ENCODE measurements around the gene GPR84. TPM values are rescaled to one million over a fixed set of nuclear protein-coding genes. Genes with fewer than 3 reads are reported as not detected.

Gene GPR84
- total RNA-seq = not detected in 2 replicates

DNA sequence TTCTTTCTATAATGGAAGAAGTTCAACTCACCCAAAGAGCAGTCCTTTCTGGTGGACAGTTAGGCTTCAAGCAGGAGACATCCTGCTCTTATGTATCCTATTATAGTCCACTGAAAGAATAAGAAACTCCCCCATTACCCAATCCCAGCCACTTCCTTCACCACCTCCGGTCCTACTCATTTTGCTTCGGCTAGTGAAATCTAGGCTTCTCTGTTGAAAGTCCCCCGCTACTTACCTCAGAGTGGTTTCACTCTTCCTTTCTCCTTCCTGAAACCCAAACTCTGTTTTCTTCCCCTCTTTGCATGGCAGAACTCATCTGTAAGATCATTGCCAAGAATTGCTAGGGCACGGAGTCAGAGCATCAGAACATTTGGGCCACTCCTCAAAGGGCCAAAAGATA, at the start of gene GPR84:
TSS of gene GPR84 (minus strand) at position 74 of the 400 bp plus-strand sequence. CDS start 635 bp downstream, outside the sequence.
- ChIA-PET POLR2A (no interaction called here), CTCF (no interaction called here)
- TF ChIP-seq, protein P1, sequence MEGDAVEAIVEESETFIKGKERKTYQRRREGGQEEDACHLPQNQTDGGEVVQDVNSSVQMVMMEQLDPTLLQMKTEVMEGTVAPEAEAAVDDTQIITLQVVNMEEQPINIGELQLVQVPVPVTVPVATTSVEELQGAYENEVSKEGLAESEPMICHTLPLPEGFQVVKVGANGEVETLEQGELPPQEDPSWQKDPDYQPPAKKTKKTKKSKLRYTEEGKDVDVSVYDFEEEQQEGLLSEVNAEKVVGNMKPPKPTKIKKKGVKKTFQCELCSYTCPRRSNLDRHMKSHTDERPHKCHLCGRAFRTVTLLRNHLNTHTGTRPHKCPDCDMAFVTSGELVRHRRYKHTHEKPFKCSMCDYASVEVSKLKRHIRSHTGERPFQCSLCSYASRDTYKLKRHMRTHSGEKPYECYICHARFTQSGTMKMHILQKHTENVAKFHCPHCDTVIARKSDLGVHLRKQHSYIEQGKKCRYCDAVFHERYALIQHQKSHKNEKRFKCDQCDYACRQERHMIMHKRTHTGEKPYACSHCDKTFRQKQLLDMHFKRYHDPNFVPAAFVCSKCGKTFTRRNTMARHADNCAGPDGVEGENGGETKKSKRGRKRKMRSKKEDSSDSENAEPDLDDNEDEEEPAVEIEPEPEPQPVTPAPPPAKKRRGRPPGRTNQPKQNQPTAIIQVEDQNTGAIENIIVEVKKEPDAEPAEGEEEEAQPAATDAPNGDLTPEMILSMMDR (IDR thresholded peaks at IDR 0.05) = no peak
- H3K4me1 Mint-ChIP-seq = peaks cover 31% of the 10 kb centered on the region
- H3K9me3 Mint-ChIP-seq = no peaks in the 10 kb centered on the region
- no peak for ATAC-seq (ENCODE audit: low read depth)
- H3K27me3 Mint-ChIP-seq = no peaks in the 10 kb centered on the region
- H3K36me3 Mint-ChIP-seq (ENCODE audit: low read depth) = no peaks in the 10 kb centered on the region
- H3K27ac Mint-ChIP-seq = peak within 1 kb of the TSS; percentile 26
- no peak within 1 kb of the TSS for H3K4me3 Mint-ChIP-seq
- intact Hi-C loops (cut with micrococcal nuclease) = no loop called here
- DNase-seq = no peak

DNA sequence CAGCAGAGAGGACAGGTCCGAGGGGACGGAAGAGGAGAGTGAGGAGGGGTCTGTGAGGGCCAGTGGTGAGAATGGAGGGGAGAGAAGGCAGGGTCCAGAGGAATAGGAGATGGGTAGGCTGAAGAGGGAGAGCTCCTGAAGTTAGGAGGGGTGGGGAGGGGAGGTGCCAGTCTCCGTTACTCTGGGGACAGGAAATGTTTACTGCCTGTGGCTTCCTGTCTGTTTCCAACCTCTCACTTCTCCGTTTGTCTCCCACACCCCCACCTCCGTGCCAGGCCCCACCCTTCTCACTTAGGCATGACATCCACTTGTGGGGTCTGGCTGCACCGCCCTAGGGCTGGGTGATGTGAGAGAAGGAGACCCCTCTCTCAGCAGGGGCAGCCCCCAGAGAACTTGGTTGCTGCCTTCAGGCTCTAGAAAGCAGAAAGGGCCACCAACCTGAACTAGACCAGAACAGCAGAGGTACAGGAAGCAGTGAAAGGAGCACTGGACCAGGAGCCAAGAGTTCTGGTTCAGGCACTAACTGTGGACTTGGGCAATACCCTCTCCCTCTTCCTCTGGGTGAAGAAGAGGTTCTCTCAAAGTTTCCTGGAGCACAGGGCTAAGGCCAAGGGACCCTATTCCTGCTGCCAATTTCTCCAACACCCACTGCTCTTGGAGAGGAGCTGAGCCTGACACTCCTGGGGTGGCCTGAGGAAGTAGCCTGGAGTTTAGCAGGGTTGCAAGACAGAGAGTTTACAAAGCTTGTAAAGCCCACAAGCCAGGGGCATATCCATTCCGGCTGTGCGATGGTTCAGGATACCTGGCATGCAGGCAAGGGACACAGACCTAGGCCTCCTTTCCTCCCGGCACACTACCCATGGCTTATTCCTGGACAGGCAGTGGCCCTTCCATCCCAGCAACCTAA, 49.3 kb upstream of the GPR84 start:
- intact Hi-C loops (cut with micrococcal nuclease) = loop anchor here (1.0 to 10.0 kb wide), 3 partner anchors 8 to 151 kb away; no protein-coding TSS in a partner anchor
- no peaks in the 10 kb centered on the region for H3K27me3 Mint-ChIP-seq
- DNase-seq = no peak
- TF ChIP-seq, protein P1 (IDR thresholded peaks at IDR 0.05) = no peak
- H3K4me1 Mint-ChIP-seq = peaks cover 71% of the 10 kb centered on the region
- CTCF ChIA-PET = interaction anchor here (2.7 to 11.4 kb wide), 2 partner anchors 13 to 24 kb away, joined by 9 to 143 read pairs; no protein-coding TSS in a partner anchor
- H3K9me3 Mint-ChIP-seq = no peaks in the 10 kb centered on the region
- POLR2A ChIA-PET = interaction anchor here (0.6 to 1.3 kb wide), 4 partner anchors 11 to 331 kb away, joined by 3 to 9 read pairs (median 4); partner anchors contain the start of gene NCKAP1L
- H3K4me3 Mint-ChIP-seq = peak overlapping the region; percentile 66
- peak overlapping the region; percentile 59 for H3K27ac Mint-ChIP-seq
- no peaks in the 10 kb centered on the region for H3K36me3 Mint-ChIP-seq (ENCODE audit: low read depth)
- ATAC-seq (ENCODE audit: low read depth) = peak; percentile 81

DNA sequence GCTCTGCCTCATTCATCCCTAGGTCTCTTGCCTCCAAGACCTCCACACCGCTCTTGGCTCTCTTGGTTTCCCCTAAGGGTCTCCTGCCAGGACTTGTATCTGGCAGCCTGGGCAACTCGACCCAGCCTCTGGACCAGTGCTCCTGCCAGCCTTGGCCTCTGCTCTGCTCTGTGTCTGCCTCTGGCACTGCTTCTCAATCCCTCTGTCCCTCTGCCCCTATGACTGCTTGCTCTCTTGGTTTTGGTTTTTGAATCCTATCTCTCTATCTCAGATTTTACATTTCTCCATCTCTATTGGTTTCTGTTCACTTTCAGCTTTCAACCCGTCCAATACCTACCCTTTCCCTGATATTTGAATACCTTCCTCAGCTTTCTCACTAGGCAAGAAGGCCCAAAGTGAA, 48.5 kb upstream of the GPR84 start:
- DNase-seq = no peak
- CTCF ChIA-PET = interaction anchor here (2.7 to 11.4 kb wide), 2 partner anchors 12 to 25 kb away, joined by 9 to 143 read pairs; no protein-coding TSS in a partner anchor

DNA sequence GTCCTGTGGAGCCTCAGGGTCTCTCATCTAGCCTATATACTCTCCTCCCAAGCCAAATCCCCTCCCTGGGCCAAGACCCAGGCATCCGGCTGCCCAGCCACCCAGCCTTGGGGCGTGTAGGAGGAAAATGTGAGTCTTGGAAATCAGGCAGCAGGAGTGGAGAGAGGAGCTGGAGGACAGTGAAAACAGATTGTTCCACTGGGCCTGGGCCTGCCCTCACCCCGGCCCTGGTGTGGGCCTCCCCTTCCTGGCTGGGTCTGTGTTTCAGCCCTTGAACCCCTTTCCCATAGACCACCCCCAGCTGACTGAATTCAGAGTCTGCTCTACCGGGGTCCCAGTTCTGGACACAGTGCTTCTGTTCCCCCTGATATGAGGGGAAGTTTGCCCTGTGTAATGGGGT, 48.1 kb upstream of the GPR84 start:
- intact Hi-C loops (cut with micrococcal nuclease) = loop anchor here (2.0 to 10.0 kb wide), 2 partner anchors 14 to 152 kb away; no protein-coding TSS in a partner anchor
- POLR2A ChIA-PET = interaction anchor here (1.1 to 1.3 kb wide), 2 partner anchors 15 to 85 kb away, joined by 3 to 6 read pairs; partner anchors contain the start of gene NCKAP1L

More for the DNA sequence above, 48.5 kb upstream of the GPR84 start:
- Mint-ChIP-seq H3K36me3 (ENCODE audit: low read depth) (no peaks in the 10 kb centered on the region), H3K4me1 (peaks cover 63% of the 10 kb centered on the region), H3K27me3 (no peaks in the 10 kb centered on the region), H3K9me3 (no peaks in the 10 kb centered on the region), H3K27ac (peak overlapping the region; percentile 59), H3K4me3 (peak overlapping the region; percentile 66)
- TF ChIP-seq, protein P1 (IDR thresholded peaks at IDR 0.05) = no peak
- POLR2A ChIA-PET = interaction anchor here (0.7 to 1.3 kb wide), 3 partner anchors 10 to 85 kb away, joined by 3 to 6 read pairs (median 3); partner anchors contain the start of gene NCKAP1L
- ATAC-seq (ENCODE audit: low read depth) = peak; percentile 16
- intact Hi-C loops (cut with micrococcal nuclease) = loop anchor here (1.0 to 10.0 kb wide), 3 partner anchors 9 to 152 kb away; no protein-coding TSS in a partner anchor

More for the DNA sequence above, 48.1 kb upstream of the GPR84 start:
- no peaks in the 10 kb centered on the region for H3K36me3 Mint-ChIP-seq (ENCODE audit: low read depth)
- peak overlapping the region; percentile 12 for H3K27ac Mint-ChIP-seq
- peaks cover 61% of the 10 kb centered on the region for H3K4me1 Mint-ChIP-seq
- H3K4me3 Mint-ChIP-seq = no peak overlapping the region
- TF ChIP-seq, protein P1 (IDR thresholded peaks at IDR 0.05) = no peak
- CTCF ChIA-PET = interaction anchor here (2.7 to 11.4 kb wide), 2 partner anchors 11 to 25 kb away, joined by 9 to 143 read pairs; no protein-coding TSS in a partner anchor
- H3K27me3 Mint-ChIP-seq = no peaks in the 10 kb centered on the region
- ATAC-seq (ENCODE audit: low read depth) (no peak), DNase-seq (no peak)
- no peaks in the 10 kb centered on the region for H3K9me3 Mint-ChIP-seq
